ENCODE data around the gene ARPC5. TPM values are rescaled to one million over a fixed set of nuclear protein-coding genes. Genes with fewer than 3 reads are reported as not detected.
"Not testable (repeated sequence)": the region's sequence is repeated elsewhere in the genome, so short reads cannot be mapped to it uniquely, and the experiment has no call there.

The ARPC5 gene
- total RNA-seq, 4 donors from 2014 or later = 71.8 to 102 (median 78.7) TPM

DNA sequence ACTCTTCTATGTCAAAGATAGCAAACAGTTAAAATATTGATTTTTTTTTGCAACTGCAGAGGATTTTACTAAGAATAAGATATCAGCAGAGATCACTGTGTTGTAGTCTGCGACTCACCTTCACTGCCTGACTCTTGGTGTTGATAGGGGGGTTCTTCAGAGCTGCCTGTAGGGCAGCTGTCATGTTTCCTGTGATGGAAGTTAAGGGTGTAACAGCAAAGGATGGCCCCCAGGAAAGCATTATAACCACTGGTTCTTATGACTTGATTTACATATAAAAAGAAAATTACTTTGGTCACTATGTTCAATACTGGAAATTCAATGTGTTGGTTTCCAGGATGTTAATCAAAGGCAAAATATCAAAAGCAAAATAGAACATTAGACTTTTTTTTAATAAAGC, 2.6 kb downstream of the ARPC5 start:
- peaks cover 0 to 73% (median 29%) of the 10 kb centered on the region in 4 donors for H3K4me1 ChIP-seq

DNA sequence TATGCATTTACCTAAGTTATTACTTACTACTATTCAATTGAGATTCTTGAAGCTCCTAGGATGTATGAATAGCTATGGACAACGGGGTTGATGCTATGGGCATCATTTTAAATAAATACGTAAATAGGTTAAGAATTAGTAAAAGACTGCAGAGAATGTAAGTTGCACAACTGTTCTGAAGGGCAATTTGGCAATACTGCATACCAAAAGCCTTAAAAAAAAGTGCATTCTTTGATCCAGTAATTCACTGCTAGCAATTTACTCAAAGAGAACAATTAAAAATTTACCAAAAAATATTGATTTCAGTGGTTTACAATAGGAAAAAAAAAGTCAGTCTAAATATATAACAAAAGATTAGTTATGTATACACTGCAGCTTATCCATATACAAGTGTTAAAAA, 3.5 kb downstream of the ARPC5 start:
- Histone ChIP-seq H3K9me3 (no peaks in the 10 kb centered on the region), H3K27me3 (no peaks in the 10 kb centered on the region), H3K4me1 (peaks cover 0 to 80% (median 32%) of the 10 kb centered on the region in 4 donors), H3K36me3 (peaks cover 0 to 24% (median 12%) of the 10 kb centered on the region in 3 donors), H3K4me3 (peak overlapping the region in 1 of 4 donors; percentile 95), H3K27ac (peak overlapping the region in 2 of 4 donors; percentile 66 to 97)
- 26 to 29% methylated on average over 2 of the region's 2 CpGs for WGBS, 2 donors
- no peak for DNase-seq (ENCODE audit: low spot score in 2 of 2)
- TF ChIP-seq, protein P1, sequence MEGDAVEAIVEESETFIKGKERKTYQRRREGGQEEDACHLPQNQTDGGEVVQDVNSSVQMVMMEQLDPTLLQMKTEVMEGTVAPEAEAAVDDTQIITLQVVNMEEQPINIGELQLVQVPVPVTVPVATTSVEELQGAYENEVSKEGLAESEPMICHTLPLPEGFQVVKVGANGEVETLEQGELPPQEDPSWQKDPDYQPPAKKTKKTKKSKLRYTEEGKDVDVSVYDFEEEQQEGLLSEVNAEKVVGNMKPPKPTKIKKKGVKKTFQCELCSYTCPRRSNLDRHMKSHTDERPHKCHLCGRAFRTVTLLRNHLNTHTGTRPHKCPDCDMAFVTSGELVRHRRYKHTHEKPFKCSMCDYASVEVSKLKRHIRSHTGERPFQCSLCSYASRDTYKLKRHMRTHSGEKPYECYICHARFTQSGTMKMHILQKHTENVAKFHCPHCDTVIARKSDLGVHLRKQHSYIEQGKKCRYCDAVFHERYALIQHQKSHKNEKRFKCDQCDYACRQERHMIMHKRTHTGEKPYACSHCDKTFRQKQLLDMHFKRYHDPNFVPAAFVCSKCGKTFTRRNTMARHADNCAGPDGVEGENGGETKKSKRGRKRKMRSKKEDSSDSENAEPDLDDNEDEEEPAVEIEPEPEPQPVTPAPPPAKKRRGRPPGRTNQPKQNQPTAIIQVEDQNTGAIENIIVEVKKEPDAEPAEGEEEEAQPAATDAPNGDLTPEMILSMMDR (IDR thresholded peaks at IDR 0.05) = no peak
- TF ChIP-seq EP300 (IDR thresholded peaks at IDR 0.05) (no peak), POLR2A (IDR thresholded peaks at IDR 0.05) (no peak)

More for the DNA sequence above, 2.6 kb downstream of the ARPC5 start:
- H3K27ac ChIP-seq = peak overlapping the region in 3 of 4 donors; percentile 23 to 97 (median 97)
- TF ChIP-seq, protein P1 (IDR thresholded peaks at IDR 0.05) = no peak
- TF ChIP-seq EP300 (IDR thresholded peaks at IDR 0.05) (no peak), POLR2A (IDR thresholded peaks at IDR 0.05) (no peak)
- no peaks in the 10 kb centered on the region for H3K27me3 ChIP-seq
- no peak for DNase-seq (ENCODE audit: low spot score in 2 of 2)
- H3K4me3 ChIP-seq = peak overlapping the region; percentile 8 to 95 (median 82)
- H3K36me3 ChIP-seq = peaks cover 0 to 24% (median 12%) of the 10 kb centered on the region in 3 donors
- H3K9me3 ChIP-seq = no peaks in the 10 kb centered on the region
- WGBS, 2 donors = 58 to 61% methylated on average over 1 of the region's 1 CpG

DNA sequence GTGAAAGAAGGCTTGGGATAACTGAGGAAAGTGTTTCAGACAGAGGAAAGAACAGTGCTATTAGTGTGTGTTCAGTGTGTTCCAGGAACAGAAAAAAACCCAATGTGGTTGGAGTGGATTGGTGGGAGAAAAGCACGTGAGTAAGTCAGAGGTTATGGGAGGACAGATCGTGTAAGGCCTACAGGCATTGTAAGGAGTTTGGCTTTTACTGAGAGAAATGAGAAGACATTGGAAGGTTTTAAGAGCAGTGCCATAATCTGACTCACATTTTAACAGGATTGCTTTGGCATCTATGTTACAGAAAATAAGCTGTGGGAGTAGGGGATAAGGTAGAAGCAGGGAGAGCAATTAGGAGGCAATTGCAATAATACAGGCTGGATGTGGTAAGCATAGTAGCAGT, 4.8 kb downstream of the ARPC5 start:
- 21 to 22% methylated on average over 2 of the region's 2 CpGs for WGBS, 2 donors
- no peak for DNase-seq (ENCODE audit: low spot score in 2 of 2)
- H3K4me1 ChIP-seq = peaks cover 0 to 84% (median 43%) of the 10 kb centered on the region in 4 donors
- TF ChIP-seq EP300 (IDR thresholded peaks at IDR 0.05) = peak in 1 of 2 donors; percentile 24
- TF ChIP-seq, protein P1 (IDR thresholded peaks at IDR 0.05) = no peak
- no peaks in the 10 kb centered on the region for H3K27me3 ChIP-seq
- no peak overlapping the region for H3K4me3 ChIP-seq
- H3K36me3 ChIP-seq = peaks cover 0 to 25% (median 12%) of the 10 kb centered on the region in 3 donors
- peak overlapping the region in 2 of 4 donors; percentile 15 to 66 for H3K27ac ChIP-seq
- H3K9me3 ChIP-seq = no peaks in the 10 kb centered on the region

DNA sequence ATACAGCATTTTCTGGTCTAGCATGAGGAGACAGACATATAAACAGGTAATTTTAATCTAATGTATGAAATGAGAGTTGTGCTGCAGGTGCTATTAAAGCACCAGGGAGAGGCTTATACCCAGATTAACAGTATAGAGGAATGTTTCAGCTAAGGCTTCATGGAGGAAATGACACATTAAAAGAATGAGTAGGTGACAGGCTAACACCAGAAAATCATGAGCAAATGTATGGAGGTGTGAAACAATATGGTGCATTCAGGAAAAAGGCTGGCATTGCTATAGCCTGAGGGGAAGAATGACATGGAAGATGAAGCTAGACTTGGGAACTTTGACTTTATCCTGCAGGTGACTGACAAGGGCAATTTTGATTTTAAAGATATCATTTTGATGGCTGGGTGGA, 7.0 kb downstream of the ARPC5 start:
- peaks cover 0 to 85% (median 46%) of the 10 kb centered on the region in 4 donors for H3K4me1 ChIP-seq
- H3K4me3 ChIP-seq = no peak overlapping the region
- no peak for DNase-seq (ENCODE audit: low spot score in 2 of 2)
- peaks cover 0 to 46% (median 12%) of the 10 kb centered on the region in 3 donors for H3K36me3 ChIP-seq
- TF ChIP-seq, protein P1 (IDR thresholded peaks at IDR 0.05) = no peak
- TF ChIP-seq POLR2A (IDR thresholded peaks at IDR 0.05) = no peak
- TF ChIP-seq EP300 (IDR thresholded peaks at IDR 0.05) = no peak
- H3K27ac ChIP-seq = peak overlapping the region in 1 of 4 donors; percentile 19
- H3K27me3 ChIP-seq = no peaks in the 10 kb centered on the region
- no peaks in the 10 kb centered on the region for H3K9me3 ChIP-seq

DNA sequence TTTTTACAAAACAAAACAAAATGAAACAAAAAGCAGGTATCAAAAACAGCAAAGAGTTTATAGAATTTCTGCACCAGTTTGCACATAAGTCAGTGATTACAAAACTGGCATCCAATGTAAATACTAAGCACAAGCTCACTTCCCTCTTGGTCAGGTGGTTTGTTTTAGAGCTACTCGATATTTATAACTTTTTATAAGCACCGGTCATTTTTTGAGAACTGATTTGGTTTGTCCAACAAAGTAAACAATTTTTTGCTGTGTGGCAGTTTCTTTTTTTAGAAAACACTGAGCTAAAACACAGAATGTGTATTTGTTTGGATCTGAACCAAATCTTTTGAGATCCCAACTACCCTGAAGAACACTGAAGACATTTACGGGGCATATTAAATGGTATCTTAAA, 9.3 kb downstream of the ARPC5 start:
- peak in 1 of 2 donors; percentile 36 for TF ChIP-seq EP300 (IDR thresholded peaks at IDR 0.05)
- Histone ChIP-seq H3K4me1 (peaks cover 0 to 71% (median 32%) of the 10 kb centered on the region in 4 donors), H3K27ac (peak overlapping the region in 2 of 4 donors; percentile 53 to 72)

More for the DNA sequence above, 9.3 kb downstream of the ARPC5 start:
- not testable (repeated sequence) for H3K27me3 ChIP-seq; H3K4me3 ChIP-seq; H3K9me3 ChIP-seq; DNase-seq (ENCODE audit: low spot score in 2 of 2)
- H3K36me3 ChIP-seq = peaks cover 0 to 46% (median 12%) of the 10 kb centered on the region in 3 donors
- WGBS, 2 donors = 15 to 16% methylated on average over 3 of the region's 3 CpGs

Measured in tibial nerve (tissue), 4 donors.